GM15510 (cell line): Measurements from ENCODE around the gene JUND.

Source experiments
- POLR2A ChIP-seq: IDR thresholded peaks from 3 replicates; pipeline ENCODE4 v1.6.1; 2011; ENCODE audit warnings: borderline replicate concordance; ENCODE audit not compliant: insufficient read length; ENCODE audit errors: extremely low read depth

Gene JUND

DNA sequence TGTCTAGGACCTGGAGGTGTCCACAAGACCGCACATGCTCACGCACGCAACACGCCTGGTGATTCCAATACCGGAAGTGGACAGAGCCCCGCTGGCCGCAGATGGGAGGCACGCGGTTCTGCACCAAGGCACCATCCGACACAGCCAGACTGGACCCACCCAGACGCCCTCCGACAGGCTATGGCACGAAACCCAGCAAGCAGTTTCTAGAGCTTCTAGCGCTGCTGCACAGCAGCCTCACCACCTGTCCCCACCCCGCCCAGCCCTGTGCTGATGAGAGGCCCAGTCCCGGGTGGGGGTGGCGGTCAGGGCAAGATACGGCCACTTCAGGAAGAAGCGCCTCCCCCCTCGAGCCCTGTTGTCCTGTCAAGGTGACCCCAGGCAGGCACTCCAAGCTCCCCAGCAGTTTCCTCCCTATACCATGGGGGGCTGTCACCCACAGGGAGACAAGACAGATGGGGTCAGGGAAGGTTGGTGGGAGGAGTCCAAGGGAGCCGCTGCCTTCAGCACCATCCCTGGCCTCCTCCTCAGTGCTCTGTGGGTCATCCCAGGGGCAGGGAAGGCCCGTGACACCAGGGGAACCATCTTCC, 30.2 kb upstream of the JUND start:
- TF ChIP-seq POLR2A, result no peak

GRCh38 chr19:18310966-18311365, 29.5 kb upstream of the JUND start:
- TF ChIP-seq POLR2A, result no peak

DNA sequence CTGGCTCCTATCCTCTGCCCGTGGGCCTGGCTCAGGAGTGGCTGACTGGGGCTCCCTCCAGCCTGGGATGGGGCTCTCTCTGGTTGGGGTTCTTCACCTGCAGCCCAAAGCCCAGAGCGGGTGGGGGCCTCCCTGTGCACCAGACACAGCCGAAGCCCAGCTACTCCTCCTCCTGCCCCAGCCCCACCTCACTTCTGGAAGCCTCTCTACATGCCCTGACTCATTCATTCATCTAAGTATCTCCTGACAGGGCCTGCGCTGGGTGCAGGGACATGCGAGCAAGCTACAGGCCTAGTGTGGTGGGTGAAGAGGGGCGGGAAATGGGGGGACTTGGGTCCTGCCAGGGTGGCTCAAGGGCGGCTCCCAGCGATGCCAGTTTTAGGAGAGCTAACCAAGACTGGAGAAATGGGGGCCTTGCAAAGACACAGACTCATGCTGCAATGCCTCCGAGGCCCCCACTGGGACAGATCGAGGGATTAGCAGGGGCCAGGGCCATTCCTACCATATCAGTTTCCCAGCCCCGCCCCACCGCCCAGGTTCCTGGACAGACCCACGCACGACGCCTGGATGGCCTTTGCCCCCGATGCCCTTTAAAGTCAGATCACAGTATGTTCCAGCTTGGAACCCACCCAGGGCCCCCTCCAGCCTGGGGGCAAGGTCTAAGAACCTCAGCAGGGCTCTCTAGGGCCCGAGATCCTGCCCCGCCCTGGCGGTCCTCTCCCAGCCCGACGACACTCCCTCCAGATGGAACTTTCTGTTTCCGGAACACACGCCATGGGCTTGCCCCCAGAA, 28.9 kb upstream of the JUND start:
- TF ChIP-seq POLR2A, result no peak

GRCh38 chr19:18309525-18310064, 28.2 kb upstream of the JUND start:
- peak; percentile 6 for TF ChIP-seq POLR2A

DNA sequence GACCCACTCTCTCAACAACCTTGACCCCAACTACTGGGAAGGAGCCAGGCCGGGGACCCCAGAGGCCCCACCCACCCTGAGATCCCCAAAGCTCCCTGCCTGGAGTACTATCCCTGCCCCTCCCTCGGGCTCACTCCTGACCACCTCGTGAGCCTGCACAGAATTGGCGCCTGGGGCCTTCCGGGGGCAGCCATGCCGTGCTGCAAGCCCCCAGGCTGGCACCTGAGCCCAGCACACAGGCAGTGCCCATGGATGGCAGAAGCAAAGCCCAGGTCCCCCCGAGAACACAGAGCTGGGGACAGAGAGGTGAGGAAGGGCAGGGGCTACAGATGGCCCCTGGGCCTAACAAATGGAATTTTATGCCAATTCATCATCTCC, 27.5 kb upstream of the JUND start:
- TF ChIP-seq POLR2A, result peak; percentile 21

DNA sequence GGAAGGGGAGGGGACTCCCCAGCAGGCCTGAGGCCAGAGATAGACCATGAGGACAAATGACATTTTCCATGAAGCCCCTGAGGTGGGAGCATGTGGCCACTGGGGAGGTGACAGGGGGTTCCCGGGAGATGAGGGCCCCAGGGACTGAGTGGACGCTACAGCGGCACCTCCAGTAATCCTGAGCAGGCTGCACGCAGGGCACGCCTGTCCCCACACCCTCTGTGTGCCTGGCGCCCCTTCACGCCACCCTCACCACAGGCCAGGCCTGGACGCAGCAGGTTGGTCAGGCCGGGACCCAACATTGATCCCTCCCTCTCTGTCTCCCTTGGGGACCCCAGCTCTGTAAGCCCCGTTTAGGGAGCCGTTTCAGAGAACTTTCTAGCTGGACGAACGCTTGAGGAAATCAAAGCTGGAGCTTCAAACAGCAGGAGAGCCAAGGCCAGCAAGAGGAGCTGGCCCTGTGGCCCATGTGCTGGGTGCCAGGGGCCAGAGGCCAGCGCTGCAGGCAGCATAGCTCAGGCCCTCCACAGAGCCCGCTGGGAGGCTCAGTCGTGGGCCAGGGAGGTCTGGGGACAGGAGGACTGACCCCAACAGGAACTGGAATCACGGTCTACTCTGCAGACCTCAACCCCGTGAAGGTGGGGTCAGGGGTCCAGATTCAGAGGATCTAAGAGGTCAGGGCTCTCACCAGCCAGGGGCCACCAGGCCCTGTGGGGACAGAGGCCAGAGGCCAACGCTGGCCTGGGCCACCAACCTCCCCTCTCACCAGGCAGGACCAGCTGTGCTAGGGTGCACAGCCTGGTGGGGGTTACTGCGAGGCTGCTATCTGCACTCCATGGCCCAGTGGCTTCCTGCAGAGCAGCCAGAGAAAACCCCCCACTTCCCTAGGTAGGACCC, 26.9 kb upstream of the JUND start:
- TF ChIP-seq POLR2A, result no peak

- TF ChIP-seq POLR2A, result no peak
Measured at GRCh38 chr19:18307271-18307681, 25.9 kb upstream of the JUND start.

DNA sequence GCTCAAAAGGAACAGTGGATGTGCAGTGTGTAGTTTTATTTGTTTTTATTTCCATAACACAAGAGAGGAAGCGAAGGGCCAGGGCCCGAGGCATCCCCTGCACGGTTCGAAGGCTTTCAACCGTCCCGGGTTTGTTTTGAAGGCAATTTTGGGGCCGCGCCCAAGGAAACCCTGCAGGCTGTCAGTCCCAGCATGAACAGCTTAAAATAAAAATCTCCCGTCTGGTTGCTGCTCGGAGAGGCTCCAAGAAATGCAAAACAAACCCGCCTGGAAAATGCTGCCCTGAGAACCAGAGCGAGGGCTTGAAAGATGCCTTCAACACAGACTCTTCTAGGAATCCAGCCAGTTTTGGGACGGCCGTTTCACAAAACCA, 25.5 kb upstream of the JUND start:
- no peak for TF ChIP-seq POLR2A

- no peak for TF ChIP-seq POLR2A
Measured at GRCh38 chr19:18306209-18306887, 24.9 kb upstream of the JUND start.

DNA sequence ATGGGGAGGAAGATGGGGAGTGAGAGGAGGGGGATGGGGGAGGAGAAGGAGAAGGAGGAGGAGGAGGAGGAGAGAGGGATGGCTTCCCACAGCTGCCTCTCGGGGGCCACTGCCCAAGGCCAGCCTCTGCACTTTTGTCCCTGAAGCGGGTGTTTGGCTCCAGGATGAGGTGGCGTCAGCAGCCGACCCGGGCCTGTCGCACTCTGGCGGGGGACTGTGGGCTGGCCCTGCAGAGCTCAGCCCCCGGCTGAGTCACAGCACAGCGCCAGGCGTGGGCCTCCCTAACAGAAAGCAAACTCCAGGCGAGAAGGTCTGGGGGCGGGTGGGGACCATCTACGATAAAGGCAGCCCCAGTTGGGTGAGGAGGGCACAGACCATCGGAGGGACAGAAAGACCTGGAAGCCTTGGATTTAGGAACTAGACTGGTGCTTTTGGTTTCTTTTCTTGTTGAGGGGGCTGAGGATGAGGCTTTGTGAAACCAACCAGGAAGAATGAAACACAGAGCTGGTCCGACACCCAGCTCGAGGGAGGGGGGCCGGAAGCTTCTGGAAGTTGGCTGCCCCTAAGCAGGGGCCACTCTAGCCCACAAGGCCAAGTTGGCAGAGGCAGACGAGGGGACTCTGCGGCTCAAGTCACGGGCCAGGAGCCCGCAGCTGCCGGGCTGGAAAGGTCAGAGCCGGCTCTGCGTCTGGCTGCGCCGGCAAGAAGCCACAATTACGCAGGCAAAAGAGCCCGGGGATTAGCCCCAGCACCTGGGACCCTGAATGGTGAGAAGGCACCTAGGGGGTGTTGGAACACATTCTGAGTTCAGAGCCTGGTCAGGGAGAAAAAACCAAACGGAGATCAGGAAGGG, 23.3 kb upstream of the JUND start:
- TF ChIP-seq POLR2A, result peak; percentile 65

- no peak for TF ChIP-seq POLR2A
Measured at GRCh38 chr19:18304208-18304457, 22.7 kb upstream of the JUND start.

DNA sequence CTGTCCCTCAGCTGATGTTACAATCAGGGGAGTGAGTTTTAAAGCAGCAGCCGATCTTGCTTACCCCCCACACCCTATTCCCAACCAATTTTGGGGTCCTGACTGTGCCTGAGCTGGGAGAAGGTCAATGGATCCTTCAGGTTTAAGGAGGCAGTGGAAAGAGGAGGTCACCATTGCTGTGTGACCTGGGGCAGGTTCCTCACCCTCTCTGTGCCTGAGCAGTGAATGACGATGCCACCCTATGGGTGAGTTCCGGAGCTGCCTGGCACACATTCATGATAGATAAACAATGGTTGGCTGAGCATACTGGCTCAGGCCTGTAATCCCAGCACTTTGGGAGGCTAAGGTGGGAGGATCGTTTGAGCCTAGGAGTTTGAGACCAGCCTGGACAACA, 20.3 kb upstream of the JUND start:
- no peak for TF ChIP-seq POLR2A

GRCh38 chr19:18300930-18301717, 19.7 kb upstream of the JUND start:
- no peak for TF ChIP-seq POLR2A
